ENCODE measurements around the gene PPP1R3C. TPM values are rescaled to one million over a fixed set of nuclear protein-coding genes. Genes with fewer than 3 reads are reported as not detected.

The PPP1R3C gene
- total RNA-seq, 1 donor from 2014 or later = 3.7 TPM

DNA sequence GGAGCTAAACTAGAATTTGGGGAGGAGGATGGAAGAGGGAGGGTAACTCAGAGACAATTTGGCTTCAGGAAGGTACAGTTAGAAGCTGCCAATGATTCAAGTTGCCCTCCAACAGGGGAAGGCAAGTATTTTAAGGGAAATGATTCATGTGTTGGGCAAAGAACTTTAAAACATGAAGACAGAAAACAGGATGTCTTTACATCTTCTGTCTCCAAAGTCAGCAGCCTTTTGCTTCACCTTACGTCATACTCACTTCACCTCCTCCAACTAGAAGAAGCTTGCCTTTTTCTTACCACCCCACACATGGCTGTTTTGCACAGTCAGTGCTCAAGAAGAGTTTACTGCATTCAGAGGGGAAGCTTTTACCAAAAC, 36.1 kb downstream of the PPP1R3C start:
- H3K4me2 ChIP-seq (ENCODE audit: low read length) = peak overlapping the region; percentile 40
- H3K9me3 ChIP-seq (ENCODE audit: insufficient read depth, low read depth, low read length) = no peaks in the 10 kb centered on the region
- H3K4me1 ChIP-seq (ENCODE audit: insufficient read depth, low read length) = peaks cover 24% of the 10 kb centered on the region
- DNase-seq (ENCODE audit: low read depth) = peak; percentile 79
- no peaks in the 10 kb centered on the region for H3K27me3 ChIP-seq (ENCODE audit: insufficient read depth, low read length)
- Mint-ChIP-seq H3K36me3 (ENCODE audit: low read depth, unreplicated experiment) (no peaks in the 10 kb centered on the region), H3K4me1 (ENCODE audit: low read depth, unreplicated experiment) (peaks cover 26% of the 10 kb centered on the region), H3K27me3 (ENCODE audit: low read depth, unreplicated experiment) (no peaks in the 10 kb centered on the region), H3K9me3 (ENCODE audit: unreplicated experiment) (peaks cover 5% of the 10 kb centered on the region), H3K4me3 (ENCODE audit: unreplicated experiment) (no peak overlapping the region), H3K27ac (ENCODE audit: unreplicated experiment) (peak overlapping the region; percentile 82)
- TF ChIP-seq, protein P1, sequence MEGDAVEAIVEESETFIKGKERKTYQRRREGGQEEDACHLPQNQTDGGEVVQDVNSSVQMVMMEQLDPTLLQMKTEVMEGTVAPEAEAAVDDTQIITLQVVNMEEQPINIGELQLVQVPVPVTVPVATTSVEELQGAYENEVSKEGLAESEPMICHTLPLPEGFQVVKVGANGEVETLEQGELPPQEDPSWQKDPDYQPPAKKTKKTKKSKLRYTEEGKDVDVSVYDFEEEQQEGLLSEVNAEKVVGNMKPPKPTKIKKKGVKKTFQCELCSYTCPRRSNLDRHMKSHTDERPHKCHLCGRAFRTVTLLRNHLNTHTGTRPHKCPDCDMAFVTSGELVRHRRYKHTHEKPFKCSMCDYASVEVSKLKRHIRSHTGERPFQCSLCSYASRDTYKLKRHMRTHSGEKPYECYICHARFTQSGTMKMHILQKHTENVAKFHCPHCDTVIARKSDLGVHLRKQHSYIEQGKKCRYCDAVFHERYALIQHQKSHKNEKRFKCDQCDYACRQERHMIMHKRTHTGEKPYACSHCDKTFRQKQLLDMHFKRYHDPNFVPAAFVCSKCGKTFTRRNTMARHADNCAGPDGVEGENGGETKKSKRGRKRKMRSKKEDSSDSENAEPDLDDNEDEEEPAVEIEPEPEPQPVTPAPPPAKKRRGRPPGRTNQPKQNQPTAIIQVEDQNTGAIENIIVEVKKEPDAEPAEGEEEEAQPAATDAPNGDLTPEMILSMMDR (IDR thresholded peaks at IDR 0.05; ENCODE audit: insufficient read depth, low read depth, low read length) = no peak
- TF ChIP-seq EZH2 (IDR thresholded peaks at IDR 0.05; ENCODE audit: insufficient read depth, low read length) = no peak
- H3K79me2 ChIP-seq (ENCODE audit: insufficient read depth, low read length) = no peaks in the 10 kb centered on the region
- no peak overlapping the region for H3K27ac ChIP-seq (ENCODE audit: low read depth, low read length)
- H2AFZ ChIP-seq (ENCODE audit: low read depth, low read length) = peak overlapping the region; percentile 11
- no peaks in the 10 kb centered on the region for H3K36me3 ChIP-seq (ENCODE audit: insufficient read depth, low read length)
- H3K9ac ChIP-seq (ENCODE audit: low read length) = no peak overlapping the region
- H3K4me3 ChIP-seq (ENCODE audit: insufficient read depth, low read depth, low read length) = no peak overlapping the region
- FAIRE-seq = peak; percentile 84
- H4K20me1 ChIP-seq (ENCODE audit: insufficient read depth, low read length) = no peaks in the 10 kb centered on the region

DNA sequence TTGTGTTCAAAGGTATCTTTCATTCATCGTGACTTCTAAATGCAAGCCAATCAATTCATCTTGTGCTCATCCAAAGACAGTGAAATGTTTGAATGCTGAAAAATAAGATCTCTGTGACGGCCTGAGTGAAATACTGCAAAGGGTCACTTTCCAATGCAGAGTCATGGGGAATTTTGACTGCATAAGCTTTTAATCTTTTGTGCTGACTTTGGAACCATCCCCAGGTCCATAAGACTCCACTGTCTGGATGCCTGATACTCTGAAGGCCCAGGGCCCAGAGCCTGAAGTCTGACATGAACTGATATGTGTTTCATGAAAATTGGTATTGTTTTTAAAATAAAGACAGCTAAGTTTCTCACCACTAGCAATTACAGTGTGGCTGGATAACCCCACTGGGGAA, 39.0 kb downstream of the PPP1R3C start:
- H3K36me3 ChIP-seq (ENCODE audit: insufficient read depth, low read length) = no peaks in the 10 kb centered on the region
- no peak for TF ChIP-seq EZH2 (IDR thresholded peaks at IDR 0.05; ENCODE audit: insufficient read depth, low read length)
- TF ChIP-seq, protein P1 (IDR thresholded peaks at IDR 0.05; ENCODE audit: insufficient read depth, low read depth, low read length) = no peak
- Mint-ChIP-seq H3K4me1 (ENCODE audit: low read depth, unreplicated experiment) (peaks cover 46% of the 10 kb centered on the region), H3K27ac (ENCODE audit: unreplicated experiment) (no peak overlapping the region), H3K27me3 (ENCODE audit: low read depth, unreplicated experiment) (no peaks in the 10 kb centered on the region), H3K36me3 (ENCODE audit: low read depth, unreplicated experiment) (no peaks in the 10 kb centered on the region), H3K4me3 (ENCODE audit: unreplicated experiment) (no peak overlapping the region), H3K9me3 (ENCODE audit: unreplicated experiment) (no peaks in the 10 kb centered on the region)
- no peaks in the 10 kb centered on the region for H4K20me1 ChIP-seq (ENCODE audit: insufficient read depth, low read length)
- H3K9ac ChIP-seq (ENCODE audit: low read length) = no peak overlapping the region
- H3K4me1 ChIP-seq (ENCODE audit: insufficient read depth, low read length) = peaks cover 52% of the 10 kb centered on the region
- H3K9me3 ChIP-seq (ENCODE audit: insufficient read depth, low read depth, low read length) = no peaks in the 10 kb centered on the region
- no peak overlapping the region for H3K4me3 ChIP-seq (ENCODE audit: insufficient read depth, low read depth, low read length)
- no peaks in the 10 kb centered on the region for H3K79me2 ChIP-seq (ENCODE audit: insufficient read depth, low read length)
- H3K27me3 ChIP-seq (ENCODE audit: insufficient read depth, low read length) = no peaks in the 10 kb centered on the region
- no peak for DNase-seq (ENCODE audit: low read depth)
- no peak for FAIRE-seq
- no peak overlapping the region for H3K4me2 ChIP-seq (ENCODE audit: low read length)
- H3K27ac ChIP-seq (ENCODE audit: low read depth, low read length) = no peak overlapping the region
- H2AFZ ChIP-seq (ENCODE audit: low read depth, low read length) = no peak overlapping the region

DNA sequence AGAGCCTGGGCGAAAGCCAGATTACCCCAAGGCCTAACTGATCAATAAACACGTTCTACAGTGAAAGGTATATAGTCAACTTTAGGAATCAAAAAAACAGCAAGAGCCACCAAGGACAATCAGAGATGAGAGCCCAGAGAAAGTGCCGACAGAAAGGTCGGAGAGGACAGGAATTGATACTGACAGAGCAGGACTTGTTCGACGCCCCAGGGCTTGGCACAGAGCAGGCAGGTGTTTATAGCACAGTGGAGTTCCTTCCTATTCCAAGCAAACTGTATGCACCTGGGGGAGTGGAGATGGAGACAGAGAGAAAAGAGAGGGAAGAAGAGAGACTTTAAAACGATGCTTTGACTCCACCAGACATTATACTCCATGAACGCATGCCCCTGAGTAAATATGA, 39.5 kb downstream of the PPP1R3C start:
- FAIRE-seq (no peak), DNase-seq (ENCODE audit: low read depth) (no peak)
- Histone ChIP-seq H4K20me1 (ENCODE audit: insufficient read depth, low read length) (no peaks in the 10 kb centered on the region), H3K79me2 (ENCODE audit: insufficient read depth, low read length) (no peaks in the 10 kb centered on the region), H3K9me3 (ENCODE audit: insufficient read depth, low read depth, low read length) (no peaks in the 10 kb centered on the region), H3K27ac (ENCODE audit: low read depth, low read length) (no peak overlapping the region), H3K27me3 (ENCODE audit: insufficient read depth, low read length) (no peaks in the 10 kb centered on the region), H2AFZ (ENCODE audit: low read depth, low read length) (no peak overlapping the region), H3K9ac (ENCODE audit: low read length) (no peak overlapping the region), H3K4me2 (ENCODE audit: low read length) (no peak overlapping the region), H3K36me3 (ENCODE audit: insufficient read depth, low read length) (no peaks in the 10 kb centered on the region), H3K4me3 (ENCODE audit: insufficient read depth, low read depth, low read length) (no peak overlapping the region), H3K4me1 (ENCODE audit: insufficient read depth, low read length) (peaks cover 52% of the 10 kb centered on the region)
- Mint-ChIP-seq H3K27me3 (ENCODE audit: low read depth, unreplicated experiment) (no peaks in the 10 kb centered on the region), H3K9me3 (ENCODE audit: unreplicated experiment) (no peaks in the 10 kb centered on the region), H3K4me3 (ENCODE audit: unreplicated experiment) (no peak overlapping the region), H3K4me1 (ENCODE audit: low read depth, unreplicated experiment) (peaks cover 45% of the 10 kb centered on the region), H3K27ac (ENCODE audit: unreplicated experiment) (no peak overlapping the region), H3K36me3 (ENCODE audit: low read depth, unreplicated experiment) (no peaks in the 10 kb centered on the region)
- TF ChIP-seq EZH2 (IDR thresholded peaks at IDR 0.05; ENCODE audit: insufficient read depth, low read length) = no peak
- TF ChIP-seq, protein P1 (IDR thresholded peaks at IDR 0.05; ENCODE audit: insufficient read depth, low read depth, low read length) = no peak
